SU-DHL-6 (cell line): ENCODE results near the gene ACTL8.

Source experiments
- EZH2phosphoT487 ChIP-seq: fragments of 200-600 bp; sonication (generic), shearing (Covaris generic); conservative IDR thresholded peaks from 2 replicates; pipeline ENCODE4 v1.6.1; 2018; ENCODE audit warnings: mild to moderate bottlenecking, antibody characterized with exemption, low read length, moderate library complexity, mixed read lengths
- TF ChIP-seq, protein P1 (sequence below): fragments of 200-600 bp; sonication (generic); IDR thresholded peaks from one replicate; pipeline ENCODE4 v1.5.1; 2017; ENCODE audit warnings: antibody characterized with exemption, mild to moderate bottlenecking, low read length, moderate library complexity; ENCODE audit not compliant: insufficient read depth, poor library complexity, severe bottlenecking

DNA sequence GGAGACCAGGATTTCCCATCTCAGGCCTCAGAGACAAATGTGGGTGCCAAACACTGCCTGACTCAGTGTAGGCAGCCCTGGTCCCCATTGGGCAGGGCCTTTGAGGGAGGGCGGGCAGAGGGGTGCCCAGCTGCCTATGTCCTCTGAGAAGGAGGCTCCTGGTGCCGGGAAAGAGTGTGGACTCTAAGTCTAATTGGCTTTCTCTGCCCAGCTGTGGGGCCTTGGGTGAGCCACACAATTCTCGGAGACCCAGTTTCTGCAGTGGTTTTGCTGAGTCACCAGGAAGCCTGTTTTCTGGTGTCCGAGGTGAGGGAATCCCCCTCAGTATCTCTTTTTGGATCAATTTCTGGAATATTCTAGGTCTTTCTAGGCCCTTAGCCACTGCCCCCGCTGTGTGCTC lies 35.3 kb upstream of the ACTL8 start:
- TF ChIP-seq, protein P1, sequence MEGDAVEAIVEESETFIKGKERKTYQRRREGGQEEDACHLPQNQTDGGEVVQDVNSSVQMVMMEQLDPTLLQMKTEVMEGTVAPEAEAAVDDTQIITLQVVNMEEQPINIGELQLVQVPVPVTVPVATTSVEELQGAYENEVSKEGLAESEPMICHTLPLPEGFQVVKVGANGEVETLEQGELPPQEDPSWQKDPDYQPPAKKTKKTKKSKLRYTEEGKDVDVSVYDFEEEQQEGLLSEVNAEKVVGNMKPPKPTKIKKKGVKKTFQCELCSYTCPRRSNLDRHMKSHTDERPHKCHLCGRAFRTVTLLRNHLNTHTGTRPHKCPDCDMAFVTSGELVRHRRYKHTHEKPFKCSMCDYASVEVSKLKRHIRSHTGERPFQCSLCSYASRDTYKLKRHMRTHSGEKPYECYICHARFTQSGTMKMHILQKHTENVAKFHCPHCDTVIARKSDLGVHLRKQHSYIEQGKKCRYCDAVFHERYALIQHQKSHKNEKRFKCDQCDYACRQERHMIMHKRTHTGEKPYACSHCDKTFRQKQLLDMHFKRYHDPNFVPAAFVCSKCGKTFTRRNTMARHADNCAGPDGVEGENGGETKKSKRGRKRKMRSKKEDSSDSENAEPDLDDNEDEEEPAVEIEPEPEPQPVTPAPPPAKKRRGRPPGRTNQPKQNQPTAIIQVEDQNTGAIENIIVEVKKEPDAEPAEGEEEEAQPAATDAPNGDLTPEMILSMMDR = no peak
- TF ChIP-seq EZH2phosphoT487 = no peak
